Panc1 (cell line): ENCODE measurements around the gene UBE2N. TPM values are rescaled to one million over a fixed set of nuclear protein-coding genes. Genes with fewer than 3 reads are reported as not detected.
"Not testable (repeated sequence)": the region's sequence is repeated elsewhere in the genome, so short reads cannot be mapped to it uniquely, and the experiment has no call there.

Source experiments
- ATAC-seq: fragments of 200-7000 bp; cut with Tn5 transposase; 2 replicates; pipeline ENCODE4 v1.9.1; 2020; ENCODE audit warnings: mild to moderate bottlenecking, moderate library complexity
- BruUV-seq: library from RNA; stranded (reverse); fragments of 400-500 nt; replicated peaks from 2 replicates; lab custom pipeline; 2021; lab: Mats Ljungman, UMichigan
- CTCF ChIA-PET: fragments of 300-600 bp; sonication (Branson Sonifier 250); formaldehyde crosslinking; loops from one replicate; lab custom pipeline; 2022; ENCODE audit warnings: antibody characterized with exemption; lab: Charles Lee
- POLR2A ChIA-PET: fragments of 300-600 bp; sonication (Branson Sonifier 250); formaldehyde crosslinking; loops from one replicate; lab custom pipeline; 2022; ENCODE audit warnings: antibody characterized with exemption; lab: Charles Lee
- DNase-seq: peaks from one replicate; pipeline ENCODE4 v3.0.0-alpha.2; 2010; ENCODE audit warnings: low read depth, low spot score
- H3K27ac ChIP-seq: 2 replicates; pipeline ENCODE4 v1.5.1; 2011; ENCODE audit warnings: mild to moderate bottlenecking, low read length, inconsistent platforms
- H3K27me3 ChIP-seq: fragments of 200-500 bp; sonication (Bioruptor generic); 2 replicates; pipeline ENCODE4 v1.6.0; 2014; ENCODE audit warnings: low read length, inconsistent platforms; ENCODE audit not compliant: control insufficient read depth, insufficient read depth
- H3K36me3 ChIP-seq: fragments of 200-500 bp; sonication (Bioruptor generic); 2 replicates; pipeline ENCODE4 v1.5.1; 2014; ENCODE audit warnings: inconsistent platforms, mild to moderate bottlenecking, low read length, moderate library complexity; ENCODE audit not compliant: control insufficient read depth, insufficient read depth
- H3K4me1 ChIP-seq: 2 replicates; pipeline ENCODE4 v1.5.1; 2011; ENCODE audit warnings: inconsistent platforms, mild to moderate bottlenecking, low read length, moderate library complexity; ENCODE audit not compliant: control insufficient read depth, insufficient read depth
- H3K4me3 ChIP-seq, 2 experiments: 2 replicates each; pipeline ENCODE4 v1.5.1; 2011 to 2012; ENCODE audit warnings: low read depth in 2 of 2, low read length in 2 of 2, mild to moderate bottlenecking in 2 of 2, inconsistent platforms in 1 of 2, moderate library complexity in 1 of 2
- H3K9me3 ChIP-seq: fragments of 200-500 bp; sonication (Bioruptor generic); 2 replicates; pipeline ENCODE4 v1.5.1; 2014; ENCODE audit warnings: low read depth, mild to moderate bottlenecking, inconsistent platforms, low read length, moderate library complexity; ENCODE audit not compliant: control insufficient read depth, insufficient read depth
- POLR2AphosphoS5 ChIP-seq: IDR thresholded peaks from 2 replicates; pipeline ENCODE4 v1.6.1; 2012; ENCODE audit warnings: mild to moderate bottlenecking, low read depth, low read length, moderate library complexity
- REST ChIP-seq, 2 experiments: IDR thresholded peaks; 2 replicates each; pipeline ENCODE4 v1.6.1; 2011 to 2012; ENCODE audit warnings: low read depth in 2 of 2, control low read depth in 1 of 2, low read length in 1 of 2, mild to moderate bottlenecking in 1 of 2, moderate library complexity in 1 of 2; ENCODE audit not compliant: insufficient read depth in 1 of 2
- SIN3A ChIP-seq: IDR thresholded peaks from 2 replicates; pipeline ENCODE4 v1.6.1; 2012; ENCODE audit warnings: low read depth, mild to moderate bottlenecking, low read length, moderate library complexity, borderline replicate concordance; ENCODE audit not compliant: insufficient read depth
- TCF7L2 ChIP-seq: IDR thresholded peaks from 2 replicates; pipeline ENCODE4 v1.6.1; 2011; ENCODE audit warnings: mild to moderate bottlenecking, low read depth, low read length, inconsistent platforms
- in situ Hi-C: cut with HindIII; loops from 2 replicates; pipeline ENCODE4 v1.10.0; 2016; ENCODE audit warnings: low sequenced_read_pairs, low pct_unique_long_range_greater_than_20kb
- intact Hi-C: fragments of 100-400 bp; cut with micrococcal nuclease; formaldehyde crosslinking; loops from one replicate; pipeline ENCODE4 v1.10.0; 2022; ENCODE audit not compliant: unreplicated experiment
- total RNA-seq: library from RNA; stranded (reverse); gene quantifications from one replicate; pipeline ENCODE4 v1.2.1, GENCODE V29; 2021; ENCODE audit not compliant: unreplicated experiment
- TF ChIP-seq, protein P1 (sequence below): fragments of 450-650 bp; IDR thresholded peaks from 2 replicates; pipeline ENCODE4 v1.5.1; 2017; ENCODE audit warnings: mild to moderate bottlenecking

Gene UBE2N
- total RNA-seq, 1 experiment from 2014 or later = 150 TPM

GRCh38 chr12:93438266-93439050, 3.3 kb downstream of the UBE2N start:
- Histone ChIP-seq H3K4me1 (peaks cover 31% of the 10 kb centered on the region), H3K27me3 (no peaks in the 10 kb centered on the region), H3K36me3 (no peaks in the 10 kb centered on the region; the same call in 1 of the 2 replicates), H3K4me3 (no peak overlapping the region), H3K9me3 (no peaks in the 10 kb centered on the region), H3K27ac (no peak overlapping the region)
- DNase-seq = no peak
- ChIA-PET POLR2A (no interaction called here), CTCF (no interaction called here)
- intact Hi-C loops (no loop called here), in situ Hi-C loops (no loop called here)
- no peak for TF ChIP-seq TCF7L2
- TF ChIP-seq SIN3A = no peak
- no peak for TF ChIP-seq REST (IDR thresholded peaks at IDR 0.05; ENCODE audit: insufficient read depth in 1 of 2, low read depth in 2 of 2, low read length in 1 of 2)
- no peak for TF ChIP-seq POLR2AphosphoS5
- TF ChIP-seq, protein P1, sequence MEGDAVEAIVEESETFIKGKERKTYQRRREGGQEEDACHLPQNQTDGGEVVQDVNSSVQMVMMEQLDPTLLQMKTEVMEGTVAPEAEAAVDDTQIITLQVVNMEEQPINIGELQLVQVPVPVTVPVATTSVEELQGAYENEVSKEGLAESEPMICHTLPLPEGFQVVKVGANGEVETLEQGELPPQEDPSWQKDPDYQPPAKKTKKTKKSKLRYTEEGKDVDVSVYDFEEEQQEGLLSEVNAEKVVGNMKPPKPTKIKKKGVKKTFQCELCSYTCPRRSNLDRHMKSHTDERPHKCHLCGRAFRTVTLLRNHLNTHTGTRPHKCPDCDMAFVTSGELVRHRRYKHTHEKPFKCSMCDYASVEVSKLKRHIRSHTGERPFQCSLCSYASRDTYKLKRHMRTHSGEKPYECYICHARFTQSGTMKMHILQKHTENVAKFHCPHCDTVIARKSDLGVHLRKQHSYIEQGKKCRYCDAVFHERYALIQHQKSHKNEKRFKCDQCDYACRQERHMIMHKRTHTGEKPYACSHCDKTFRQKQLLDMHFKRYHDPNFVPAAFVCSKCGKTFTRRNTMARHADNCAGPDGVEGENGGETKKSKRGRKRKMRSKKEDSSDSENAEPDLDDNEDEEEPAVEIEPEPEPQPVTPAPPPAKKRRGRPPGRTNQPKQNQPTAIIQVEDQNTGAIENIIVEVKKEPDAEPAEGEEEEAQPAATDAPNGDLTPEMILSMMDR = no peak
- ATAC-seq = no peak
- no TSS peak for BruUV-seq

DNA sequence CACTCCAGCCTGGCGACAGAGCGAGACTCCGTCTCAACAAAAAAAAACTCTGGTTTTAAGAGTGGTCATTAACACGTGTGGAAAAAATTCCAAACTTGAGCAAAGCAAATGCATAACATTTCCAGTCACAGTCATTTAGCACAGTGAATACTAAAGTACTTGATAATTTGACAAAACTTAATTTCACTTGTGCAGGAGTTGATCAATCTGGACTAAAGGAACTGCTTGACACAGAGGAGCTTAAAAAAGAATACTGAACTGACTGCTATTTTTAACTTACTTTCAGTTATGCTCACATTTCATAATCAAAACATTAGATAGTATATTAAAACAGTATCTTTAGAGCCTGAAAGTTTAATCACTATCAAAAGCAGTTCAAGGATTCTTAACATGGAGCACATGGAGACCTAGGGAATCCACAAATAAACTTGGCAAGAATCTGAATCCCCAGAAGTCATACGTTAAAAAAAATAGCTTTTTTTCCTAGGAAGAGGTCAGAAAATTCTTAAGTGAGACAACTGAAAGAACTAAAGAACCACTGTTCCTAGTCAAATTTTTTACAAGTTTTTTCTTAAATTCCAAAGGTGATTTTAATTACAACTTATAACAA, 7.4 kb downstream of the UBE2N start:
- intact Hi-C loops = no loop called here
- no peaks in the 10 kb centered on the region for H3K36me3 ChIP-seq
- no peak for DNase-seq
- H3K27ac ChIP-seq = no peak overlapping the region
- H3K4me1 ChIP-seq = peaks cover 16% of the 10 kb centered on the region
- POLR2A ChIA-PET = no interaction called here
- H3K4me3 ChIP-seq = no peak overlapping the region
- no peak for ATAC-seq
- BruUV-seq = no TSS peak
- H3K9me3 ChIP-seq = no peaks in the 10 kb centered on the region
- no peaks in the 10 kb centered on the region for H3K27me3 ChIP-seq
- CTCF ChIA-PET = no interaction called here
- TF ChIP-seq, protein P1 = no peak
- TF ChIP-seq SIN3A (no peak), TCF7L2 (no peak), REST (IDR thresholded peaks at IDR 0.05; ENCODE audit: insufficient read depth in 1 of 2, low read depth in 2 of 2, low read length in 1 of 2) (no peak), POLR2AphosphoS5 (no peak)
- in situ Hi-C loops = no loop called here

DNA sequence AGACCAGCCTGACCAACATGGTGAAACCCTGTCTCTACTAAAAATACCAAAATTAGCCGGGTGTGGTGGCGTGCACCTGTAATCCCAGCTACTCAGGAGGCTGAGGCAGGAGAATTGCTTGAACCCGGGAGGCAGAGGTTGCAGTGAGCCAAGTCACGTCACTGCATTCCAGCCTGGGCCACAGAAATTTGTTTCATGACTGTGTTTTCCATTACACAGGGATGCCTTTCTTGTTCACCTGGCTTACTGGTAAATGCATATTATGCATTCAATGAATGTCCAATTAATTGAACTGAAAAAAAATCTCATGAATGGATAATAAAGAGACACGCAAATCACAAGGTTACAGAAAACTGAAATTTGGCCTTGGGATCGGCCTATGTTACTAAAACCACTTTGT, 9.7 kb downstream of the UBE2N start:
- H3K36me3 ChIP-seq, DNase-seq, BruUV-seq, H3K4me3 ChIP-seq, ATAC-seq, H3K27me3 ChIP-seq, H3K4me1 ChIP-seq, H3K27ac ChIP-seq, CTCF ChIA-PET, in situ Hi-C loops, intact Hi-C loops, H3K9me3 ChIP-seq: not testable (repeated sequence)
- POLR2A ChIA-PET = interaction anchor here (0.6 kb wide), 1 partner anchor 9 kb away, joined by 6 read pairs; no protein-coding TSS in a partner anchor
